ENCODE measurements around the gene CAMTA1. TPM values are rescaled to one million over a fixed set of nuclear protein-coding genes. Genes with fewer than 3 reads are reported as not detected.

CAMTA1 gene
- total RNA-seq, 4 donors from 2014 or later, result 57.4 to 88.3 (median 62.1) TPM

DNA sequence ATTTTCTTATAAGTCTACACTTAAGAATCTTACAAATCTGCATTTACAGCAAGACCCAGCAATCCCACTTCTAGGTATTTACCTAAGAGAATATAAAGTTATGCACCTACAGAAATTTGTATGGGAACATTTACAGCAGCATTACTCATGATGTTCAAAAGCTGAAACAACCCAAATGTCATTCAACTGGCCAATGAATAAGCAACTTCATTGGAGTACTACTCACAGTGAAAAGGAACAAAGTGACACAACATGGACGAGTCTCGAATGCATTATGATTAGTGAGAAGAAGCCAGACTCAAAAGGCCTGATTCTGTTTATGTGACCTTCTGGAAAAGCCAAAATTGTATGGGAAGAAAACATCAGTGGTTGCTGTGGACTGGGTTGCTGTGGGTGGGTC lies 116.9 kb downstream of the CAMTA1 start:
- Histone ChIP-seq H3K27ac (no peak overlapping the region), H3K4me3 (no peak overlapping the region), H3K27me3 (no peaks in the 10 kb centered on the region), H3K9me3 (no peaks in the 10 kb centered on the region), H3K4me1 (no peaks in the 10 kb centered on the region), H3K36me3 (no peaks in the 10 kb centered on the region)
- no peak for TF ChIP-seq POLR2A (IDR thresholded peaks at IDR 0.05)
- no peak for TF ChIP-seq CTCF (IDR thresholded peaks at IDR 0.05)
- no peak for DNase-seq

DNA sequence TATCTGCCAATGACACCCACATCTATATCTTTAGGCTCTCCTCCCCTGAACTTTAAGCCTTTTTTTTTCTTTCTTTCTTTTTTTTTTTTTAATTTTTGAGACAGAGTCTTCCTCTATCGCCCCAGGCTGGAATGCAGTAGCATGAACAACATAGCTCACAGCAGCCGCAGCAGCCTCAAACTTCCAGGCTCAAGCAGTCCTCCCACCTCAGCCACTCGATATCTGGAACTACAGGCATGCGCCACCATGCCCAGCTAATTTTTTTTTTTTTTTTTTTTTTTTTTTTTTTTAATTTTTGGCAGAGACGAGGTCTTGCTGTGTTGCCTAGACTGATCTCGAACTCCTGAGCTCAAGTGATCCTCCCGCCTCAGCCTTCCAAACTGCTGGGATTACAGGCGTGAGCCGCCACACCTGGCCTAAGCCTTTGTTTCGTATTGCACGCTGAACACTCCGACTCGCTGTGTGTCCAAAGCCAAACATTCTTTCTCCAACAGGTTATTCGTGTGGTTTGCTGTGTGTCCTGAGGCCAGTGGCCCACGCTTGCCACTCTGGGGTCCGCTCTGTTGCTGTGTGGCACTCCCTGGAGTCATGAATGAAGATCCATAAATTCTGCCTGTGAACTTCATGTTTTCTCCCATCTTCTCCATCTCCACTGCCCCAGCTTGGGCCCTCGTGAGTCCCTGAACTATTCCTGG lies 119.4 kb downstream of the CAMTA1 start:
- Histone ChIP-seq H3K4me3 (no peak overlapping the region), H3K27ac (no peak overlapping the region), H3K9me3 (no peaks in the 10 kb centered on the region), H3K27me3 (no peaks in the 10 kb centered on the region), H3K4me1 (no peaks in the 10 kb centered on the region), H3K36me3 (no peaks in the 10 kb centered on the region)
- no peak for DNase-seq
- TF ChIP-seq POLR2A (IDR thresholded peaks at IDR 0.05) (no peak), CTCF (IDR thresholded peaks at IDR 0.05) (no peak)

DNA sequence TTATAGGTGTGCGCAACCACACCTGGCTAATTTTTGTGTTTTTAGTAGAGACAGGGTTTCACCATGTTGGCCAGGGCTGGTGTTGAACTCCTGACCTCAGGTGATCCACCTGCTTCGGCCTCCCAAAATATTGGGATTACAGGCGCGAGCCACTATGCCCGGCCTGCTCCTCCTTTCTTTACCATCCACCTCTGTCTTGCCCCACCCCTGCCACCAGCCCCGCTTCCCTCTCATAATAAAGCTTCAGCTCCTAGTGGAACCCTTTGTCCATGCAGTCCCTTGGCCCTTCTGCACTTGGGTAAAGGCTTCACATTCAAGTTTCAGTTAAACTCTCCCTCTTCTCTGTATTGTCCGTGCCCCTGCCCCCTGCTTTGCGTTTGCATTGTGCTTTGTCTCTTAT lies 120.1 kb downstream of the CAMTA1 start:
- TF ChIP-seq POLR2A (IDR thresholded peaks at IDR 0.05) (no peak), CTCF (IDR thresholded peaks at IDR 0.05) (no peak)
- Histone ChIP-seq H3K9me3 (no peaks in the 10 kb centered on the region), H3K27ac (no peak overlapping the region)

GRCh38 chr1:6905790-6906189 lies 120.5 kb downstream of the CAMTA1 start:
- DNase-seq, result no peak
- no peaks in the 10 kb centered on the region for H3K27me3 ChIP-seq
- H3K9me3 ChIP-seq, result no peaks in the 10 kb centered on the region
- H3K27ac ChIP-seq, result no peak overlapping the region
- H3K4me3 ChIP-seq, result no peak overlapping the region
- no peaks in the 10 kb centered on the region for H3K36me3 ChIP-seq
- H3K4me1 ChIP-seq, result no peaks in the 10 kb centered on the region
- TF ChIP-seq POLR2A (IDR thresholded peaks at IDR 0.05) (no peak), CTCF (IDR thresholded peaks at IDR 0.05) (no peak)

More for the DNA sequence above, 120.1 kb downstream of the CAMTA1 start:
- Histone ChIP-seq H3K4me1 (no peaks in the 10 kb centered on the region), H3K27me3 (no peaks in the 10 kb centered on the region), H3K36me3 (no peaks in the 10 kb centered on the region), H3K4me3 (no peak overlapping the region)
- DNase-seq, result no peak

- Histone ChIP-seq H3K27ac (no peak overlapping the region), H3K4me1 (no peaks in the 10 kb centered on the region), H3K4me3 (no peak overlapping the region), H3K36me3 (no peaks in the 10 kb centered on the region), H3K9me3 (no peaks in the 10 kb centered on the region), H3K27me3 (no peaks in the 10 kb centered on the region)
- TF ChIP-seq CTCF (IDR thresholded peaks at IDR 0.05), result no peak
- TF ChIP-seq POLR2A (IDR thresholded peaks at IDR 0.05), result no peak
- no peak for DNase-seq
Observed at GRCh38 chr1:6906783-6907182, 121.5 kb downstream of the CAMTA1 start.

- Histone ChIP-seq H3K4me3 (no peak overlapping the region), H3K36me3 (no peaks in the 10 kb centered on the region), H3K27me3 (no peaks in the 10 kb centered on the region), H3K27ac (no peak overlapping the region), H3K4me1 (no peaks in the 10 kb centered on the region), H3K9me3 (no peaks in the 10 kb centered on the region)
- DNase-seq, result no peak
- no peak for TF ChIP-seq CTCF (IDR thresholded peaks at IDR 0.05)
- no peak for TF ChIP-seq POLR2A (IDR thresholded peaks at IDR 0.05)
Observed at GRCh38 chr1:6907201-6907600, 121.9 kb downstream of the CAMTA1 start.
